Pons (tissue), 1 donor: Measurements from ENCODE around the gene ENTPD3.
"Not testable (repeated sequence)": the region's sequence is repeated elsewhere in the genome, so short reads cannot be mapped to it uniquely, and the experiment has no call there.

ENCODE experiments used
- DNase-seq: peaks from one replicate; pipeline ENCODE4 v3.0.0-alpha.2; 2016; ENCODE audit warnings: low spot score

The ENTPD3 gene

DNA sequence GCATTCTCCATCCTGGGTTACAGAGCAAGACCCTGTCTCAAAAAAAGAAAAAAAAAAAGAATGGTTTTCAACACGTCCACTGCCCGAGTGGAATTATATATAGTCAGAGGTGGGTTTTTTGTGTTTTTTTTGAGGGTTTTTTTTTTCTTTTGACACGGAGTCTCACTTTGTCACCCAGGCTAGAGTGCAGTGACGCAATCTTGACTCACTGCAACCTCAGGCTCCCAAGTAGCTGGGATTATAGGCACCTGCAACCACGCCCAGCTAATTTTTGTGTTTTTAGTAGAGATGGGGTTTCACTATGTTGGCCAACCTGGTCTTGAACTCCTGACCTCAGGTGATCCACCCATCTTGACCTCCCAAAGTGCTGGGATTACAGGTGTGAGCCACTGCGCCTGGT is 73.5 kb downstream of the ENTPD3 start:
- DNase-seq: not testable (repeated sequence)

DNA sequence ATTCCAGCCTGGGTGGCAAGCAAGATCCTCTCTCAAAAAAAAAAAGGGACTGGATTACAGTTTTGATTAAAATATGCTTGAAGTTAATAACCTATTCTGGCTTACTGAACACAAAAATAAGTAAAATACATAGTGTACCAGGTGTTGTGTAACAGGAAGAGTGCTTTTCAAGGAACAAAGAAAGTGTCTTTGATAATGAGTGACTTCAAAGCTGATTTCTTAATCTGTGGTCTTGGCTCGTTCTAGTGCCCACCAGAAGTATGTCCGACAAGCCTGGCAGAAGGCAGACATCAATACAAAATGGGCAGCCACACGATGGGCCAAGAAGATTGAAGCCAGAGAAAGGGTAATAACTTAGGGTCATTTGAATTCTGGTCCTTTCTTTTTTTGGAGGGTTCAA is 74.2 kb downstream of the ENTPD3 start:
- no peak for DNase-seq

DNA sequence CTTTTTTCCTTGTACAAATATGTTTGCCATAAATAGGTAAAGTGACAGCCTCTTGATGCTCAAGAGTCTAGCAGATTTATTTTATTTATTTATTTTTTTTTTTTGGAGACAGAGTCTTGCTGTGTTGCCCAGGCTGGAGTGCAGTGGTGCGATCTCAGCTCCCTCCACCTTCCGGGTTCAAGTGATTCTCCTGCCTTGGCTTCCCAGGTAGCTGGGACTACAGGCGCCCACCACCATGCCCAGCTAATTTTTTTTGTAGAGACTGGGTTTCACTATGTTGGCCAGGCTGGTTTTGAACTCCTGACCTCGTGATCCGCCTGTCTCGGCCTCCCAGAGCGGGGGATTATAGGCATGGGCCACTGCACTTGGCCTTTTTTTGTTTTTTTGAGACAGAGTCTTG is 75.9 kb downstream of the ENTPD3 start:
- not testable (repeated sequence) for DNase-seq

DNA sequence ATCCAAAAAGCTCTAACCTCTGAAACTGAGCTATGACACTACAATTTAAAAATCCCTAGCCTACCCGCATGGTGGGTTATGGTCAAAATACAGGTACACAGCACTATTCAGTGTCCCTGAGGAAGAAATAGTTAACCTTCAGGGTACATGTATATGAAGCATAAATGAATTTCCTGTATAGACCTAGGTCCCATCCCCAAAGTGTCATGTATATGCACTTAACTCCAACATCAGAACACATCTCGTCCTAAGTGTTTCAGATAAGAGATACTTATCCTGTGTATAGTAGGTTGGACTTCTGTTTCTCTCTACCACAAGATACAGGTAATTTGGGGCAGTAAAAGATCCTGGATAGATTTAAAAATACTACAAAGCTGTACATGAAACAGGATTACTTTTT is 76.6 kb downstream of the ENTPD3 start:
- DNase-seq: no peak

DNA sequence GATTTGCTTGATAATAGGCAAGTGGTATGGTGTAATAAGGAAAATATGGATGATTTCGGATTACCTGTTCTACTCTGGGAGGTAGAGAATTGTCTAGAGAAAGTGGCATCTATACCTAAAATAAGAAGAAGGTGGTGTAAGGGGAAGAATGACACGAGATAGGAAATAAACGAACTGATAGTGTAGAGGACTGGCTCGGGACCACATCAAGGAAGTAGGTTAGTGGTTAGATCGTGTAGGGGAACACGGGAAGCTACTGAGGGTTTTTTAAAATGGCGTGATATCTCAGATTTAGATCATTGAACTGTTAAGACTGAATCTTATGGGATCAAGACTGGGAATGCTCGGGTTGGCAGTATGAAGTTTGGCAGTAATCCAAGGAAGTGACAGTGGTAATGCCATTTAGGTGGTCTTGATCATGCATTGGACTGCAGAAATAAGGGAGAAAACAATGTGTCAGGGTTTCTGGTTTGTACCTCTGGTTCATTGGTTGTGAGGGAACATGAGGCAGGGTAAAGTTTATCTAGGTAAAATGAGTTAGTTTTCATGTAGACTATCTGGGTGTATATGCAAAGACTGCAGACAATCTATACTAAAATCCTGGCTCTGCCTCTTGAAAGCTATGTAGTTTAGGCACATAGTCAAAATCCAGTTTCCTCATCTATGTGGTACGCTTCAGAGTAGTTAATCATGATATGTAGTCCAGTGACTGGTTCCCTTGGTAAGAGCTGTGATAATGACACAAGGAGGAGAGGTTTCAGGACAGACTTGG is 77.5 kb downstream of the ENTPD3 start:
- DNase-seq: no peak

DNA sequence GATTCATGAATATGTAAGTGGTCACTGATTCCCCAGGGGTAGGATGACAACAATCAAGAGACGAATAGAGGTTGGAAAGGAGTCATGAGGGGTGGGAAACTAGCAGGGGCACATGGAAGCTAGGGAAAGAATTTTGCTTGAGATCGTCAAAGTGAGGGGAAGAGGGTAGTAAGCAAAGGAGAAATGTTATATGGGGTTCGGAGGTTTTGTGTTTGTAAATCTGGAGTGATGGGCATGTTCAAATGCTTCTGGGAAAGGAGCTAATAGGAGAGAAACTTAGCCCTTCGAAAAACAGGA is 78.1 kb downstream of the ENTPD3 start:
- no peak for DNase-seq

DNA sequence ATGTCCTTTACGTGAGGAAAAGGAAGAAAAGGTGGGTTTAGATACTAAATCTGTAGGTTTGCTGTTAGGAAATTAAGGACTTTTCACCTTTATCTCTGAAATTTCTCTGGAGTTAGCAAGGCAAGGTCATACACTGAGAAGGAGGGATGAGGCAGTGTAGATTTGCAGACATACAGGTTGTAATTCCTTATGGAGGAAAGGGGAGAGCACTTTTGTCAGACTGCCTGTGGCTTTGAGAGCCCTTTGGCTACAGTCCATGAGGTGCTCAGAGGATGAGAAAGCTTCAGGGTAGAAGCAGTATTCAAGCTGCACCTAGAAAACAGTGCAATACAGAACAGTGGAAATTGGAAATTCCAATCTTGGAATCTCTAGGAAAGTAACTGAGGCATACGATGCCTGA is 78.5 kb downstream of the ENTPD3 start:
- DNase-seq: no peak

DNA sequence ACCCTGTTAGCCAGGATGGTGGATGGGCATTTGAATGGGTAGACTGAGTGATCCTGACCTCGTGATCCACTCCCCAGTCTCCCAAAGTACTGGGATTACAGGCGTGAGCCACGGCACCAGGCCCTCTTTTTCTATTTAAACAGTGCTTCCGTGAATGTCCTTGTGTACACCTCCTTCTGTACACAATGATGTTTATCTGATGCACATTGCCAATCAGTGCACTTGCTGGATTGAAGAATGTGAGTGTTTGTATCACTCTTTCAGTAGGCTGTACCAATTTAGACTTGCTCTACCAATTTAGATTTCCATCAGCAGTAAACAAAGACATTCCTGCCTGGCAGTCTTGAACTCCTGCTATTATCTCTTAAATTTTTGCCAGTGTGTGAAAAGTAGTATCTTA is 81.0 kb downstream of the ENTPD3 start:
- no peak for DNase-seq

DNA sequence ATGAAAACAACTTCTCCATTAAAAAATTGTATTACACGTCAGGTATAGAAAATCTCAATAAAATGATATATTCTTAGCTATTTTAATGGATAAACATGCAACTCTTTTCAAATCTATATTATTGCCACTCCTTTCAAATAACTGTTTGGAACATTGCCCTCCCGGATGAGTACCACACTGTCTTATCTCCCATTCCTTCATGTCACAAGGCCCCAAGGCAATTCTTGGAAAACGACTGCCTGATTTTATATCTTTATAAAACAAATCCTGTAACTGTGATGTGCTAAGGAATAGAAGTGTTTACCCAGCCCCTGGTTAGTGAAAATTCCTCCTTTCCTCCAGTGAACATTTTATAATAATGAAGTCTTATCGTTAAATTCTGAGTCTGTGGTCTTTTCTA is 83.7 kb downstream of the ENTPD3 start:
- DNase-seq: no peak

DNA sequence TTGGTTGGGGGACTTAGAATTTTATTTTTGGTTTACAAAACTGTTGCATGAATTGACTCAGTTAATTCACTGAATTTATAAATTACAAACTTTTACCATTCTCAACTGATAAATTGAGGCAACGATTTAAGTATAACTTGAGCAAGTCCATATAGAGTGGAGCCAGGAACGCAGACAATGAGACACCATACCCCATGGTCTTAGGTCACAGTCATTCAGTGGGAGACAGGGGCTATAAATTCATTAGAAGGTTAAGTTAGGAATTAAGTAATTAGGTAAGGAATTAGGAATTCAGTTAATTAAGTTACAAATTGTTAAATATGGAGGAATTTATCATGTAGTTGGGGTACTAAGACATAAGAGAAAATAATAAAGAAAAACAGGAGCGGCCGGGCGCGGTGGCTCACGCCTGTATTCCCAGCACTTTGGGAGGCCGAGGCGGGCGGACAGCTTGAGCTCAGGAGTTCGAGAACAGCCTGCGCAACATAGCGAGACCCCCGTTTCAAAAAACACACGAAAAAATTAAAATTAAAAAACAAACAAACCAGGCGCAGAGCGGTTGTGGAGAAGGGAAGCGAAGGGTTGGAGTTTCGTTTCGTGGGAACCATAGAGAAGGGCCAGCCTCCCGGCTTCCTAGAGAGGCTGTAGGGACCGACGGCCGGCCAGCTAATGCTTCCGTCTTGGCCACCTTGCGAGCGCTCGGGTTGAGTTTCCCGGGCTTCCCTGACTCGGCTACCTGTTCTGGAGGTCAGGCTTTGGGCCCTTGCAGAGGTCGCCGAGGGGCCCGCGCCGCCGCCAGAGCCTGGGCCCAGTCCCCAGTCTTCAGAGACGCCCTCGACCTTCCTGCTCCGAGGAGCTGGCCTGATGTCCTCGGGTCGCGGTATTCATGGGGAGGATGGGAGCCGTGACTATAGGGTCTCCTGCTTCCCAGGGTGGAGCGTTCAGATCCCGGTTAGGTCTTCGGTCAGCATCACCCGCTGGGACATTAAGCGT is 89.8 kb downstream of the ENTPD3 start, which contains the start of gene ZNF619:
ZNF619 (plus strand) TSS at position 645 of the 993 bp plus-strand sequence. CDS start 858 bp downstream, outside the sequence.
- DNase-seq: peak; percentile 48

DNA sequence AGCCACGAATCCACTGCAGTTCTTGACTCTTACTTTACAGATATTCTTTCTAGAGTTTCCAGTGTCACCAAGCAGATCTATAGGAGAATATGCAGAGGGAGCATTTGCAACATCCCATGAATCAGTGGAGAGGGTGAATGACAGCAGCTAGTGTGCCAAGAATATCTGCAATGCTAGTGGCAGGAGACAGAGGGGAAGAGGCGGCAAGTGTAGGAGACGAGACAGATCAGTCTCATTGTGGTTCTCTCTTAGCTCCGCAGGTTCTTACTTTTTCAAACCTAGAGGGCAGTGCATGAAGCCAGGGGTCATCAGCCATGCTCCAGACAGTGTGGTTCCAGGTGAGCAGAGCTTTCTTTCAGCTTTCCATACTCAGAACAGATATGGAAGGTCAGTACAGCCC is 90.7 kb downstream of the ENTPD3 start:
- DNase-seq: no peak
